Dermis blood vessel endothelial cell (primary cell): ENCODE measurements around the gene OR8G5. TPM values are rescaled to one million over a fixed set of nuclear protein-coding genes. Genes with fewer than 3 reads are reported as not detected.

ENCODE experiments used
- DNase-seq: peaks from one replicate; pipeline ENCODE4 v3.0.0; 2010
- total RNA-seq: library from RNA; depleted of rRNA; stranded (reverse); fragments of >200 nt; gene quantifications from 2 replicates; pipeline ENCODE4 v1.2.3, GENCODE V29; 2014

Gene OR8G5
- total RNA-seq, 1 donor from 2014 or later = not detected

DNA sequence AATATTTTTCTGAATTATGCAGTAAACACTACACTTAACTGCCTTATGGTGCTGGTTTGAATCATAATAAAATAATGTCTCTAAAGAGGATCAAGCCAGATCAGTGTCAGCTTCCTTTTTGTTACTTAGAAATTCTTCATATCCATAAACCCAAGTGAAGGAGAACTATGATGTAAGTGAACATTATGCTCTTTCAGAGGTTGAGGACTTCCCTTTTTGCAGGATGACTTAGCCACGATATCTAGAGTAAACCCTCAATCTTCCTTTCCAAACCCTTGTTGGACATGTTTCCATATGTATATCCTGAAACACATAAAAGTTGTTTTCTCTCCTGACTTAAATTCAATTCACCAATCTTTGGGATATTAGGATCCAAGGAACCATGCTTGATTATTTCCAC, 38.5 kb downstream of the OR8G5 start:
- DNase-seq = no peak

DNA sequence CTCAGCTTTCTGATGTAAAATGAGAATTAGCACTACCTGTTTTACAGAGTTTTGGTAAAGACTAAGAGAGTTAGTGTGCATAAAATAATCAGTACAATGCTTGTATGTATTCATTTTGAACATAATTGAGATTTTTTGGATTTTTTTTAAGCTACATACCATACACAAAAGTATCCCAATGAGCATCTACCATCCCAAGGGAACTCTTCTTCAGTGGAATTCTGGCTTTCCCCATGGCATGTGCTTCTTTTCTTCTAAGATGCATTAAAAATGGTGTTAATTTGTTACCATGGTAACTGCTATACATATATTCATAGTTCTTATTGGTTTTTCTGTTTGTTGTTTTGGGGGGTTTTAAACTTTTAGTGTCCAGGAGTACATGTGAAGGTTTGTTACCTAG, 39.8 kb downstream of the OR8G5 start:
- DNase-seq = no peak

DNA sequence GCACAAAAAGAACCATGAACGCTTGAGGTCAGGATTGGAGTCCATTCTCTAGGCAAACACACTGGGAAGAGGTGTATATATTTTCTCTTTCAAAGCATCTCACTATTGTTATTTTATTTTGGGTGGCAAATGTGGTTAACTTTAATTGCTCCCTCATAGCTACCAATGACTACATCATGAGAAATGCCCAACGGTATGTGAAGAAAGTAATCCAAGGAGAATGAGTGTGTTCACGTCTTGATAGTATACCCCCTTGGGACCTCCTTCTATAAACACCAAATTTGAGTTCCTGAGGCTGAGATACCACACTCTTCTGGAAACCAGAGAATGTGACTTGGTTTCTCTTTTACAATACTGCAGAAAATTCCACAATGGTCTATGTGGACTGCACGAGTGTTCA, 41.7 kb downstream of the OR8G5 start:
- no peak for DNase-seq

DNA sequence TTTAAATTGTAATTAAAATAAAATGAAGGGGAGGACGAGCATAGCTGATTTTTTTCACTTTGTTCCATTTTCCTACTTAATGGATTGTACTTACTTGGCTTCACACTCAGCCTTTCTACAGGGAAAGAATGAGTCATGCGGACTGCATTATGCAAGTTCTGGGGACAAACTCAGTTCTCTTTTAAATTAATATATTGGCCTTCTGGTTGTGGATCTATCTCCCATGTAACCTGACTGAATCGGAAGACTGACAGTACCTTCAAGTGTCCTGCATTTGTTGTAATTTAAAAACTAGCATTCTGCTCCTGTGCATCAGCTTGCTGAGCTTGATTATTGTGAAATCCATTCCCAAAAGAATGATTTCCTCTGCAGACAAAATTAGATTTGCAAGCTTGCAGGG, 45.4 kb downstream of the OR8G5 start:
- DNase-seq = peak; percentile 10

DNA sequence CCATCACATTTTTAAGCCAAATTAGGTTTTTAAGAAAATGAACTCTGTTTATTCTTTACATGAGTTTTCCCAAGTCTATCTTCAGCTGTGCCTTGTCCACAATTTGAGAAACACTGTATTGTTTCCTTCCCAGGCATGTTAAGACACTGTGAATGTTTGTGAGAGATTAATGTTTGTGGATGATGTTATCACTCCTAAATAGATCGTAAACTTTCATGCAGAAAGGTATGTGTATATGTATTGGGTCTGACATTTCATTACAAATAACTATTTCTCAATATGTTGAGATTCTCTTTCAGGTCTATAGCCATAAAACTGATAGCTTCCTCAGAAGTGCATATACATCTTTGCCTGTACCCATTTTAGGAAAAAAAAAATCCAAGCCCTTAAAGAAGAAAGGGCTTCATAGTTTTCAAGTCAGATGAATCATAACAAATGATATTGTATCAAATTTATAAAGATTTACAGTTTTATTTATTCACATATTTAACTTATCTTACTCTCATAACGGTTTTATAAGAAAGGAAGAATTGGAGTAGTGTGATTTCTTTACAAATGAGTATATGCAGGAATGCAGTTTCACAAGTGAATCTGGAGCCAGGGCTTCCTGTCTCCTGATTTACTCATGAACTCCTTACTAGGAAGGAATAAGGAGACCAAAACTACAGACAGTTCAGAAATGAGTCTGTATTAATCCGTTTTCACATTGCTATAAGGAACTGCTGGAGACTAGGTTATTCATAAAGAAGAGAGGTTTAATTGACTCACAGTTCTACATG, 46.4 kb downstream of the OR8G5 start:
- no peak for DNase-seq

DNA sequence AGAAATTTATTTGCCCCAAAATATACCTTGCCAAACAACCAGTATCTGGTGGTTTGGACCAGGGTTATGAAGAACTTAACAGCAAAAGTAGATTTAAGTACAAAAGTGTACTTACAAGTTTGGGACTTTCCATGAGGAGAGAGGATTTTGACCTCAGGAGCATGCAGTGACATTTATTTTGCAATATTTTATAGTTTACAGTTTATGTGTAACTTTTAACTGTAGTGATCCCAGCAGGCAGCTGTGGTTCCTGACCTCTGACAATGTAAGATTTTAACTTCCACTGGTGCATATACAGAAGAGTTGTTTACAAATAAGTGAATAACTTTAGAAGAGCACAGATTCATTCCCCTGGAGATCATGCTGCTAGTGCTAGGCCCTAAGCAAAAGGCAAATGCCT, 50.9 kb downstream of the OR8G5 start:
- DNase-seq = no peak

DNA sequence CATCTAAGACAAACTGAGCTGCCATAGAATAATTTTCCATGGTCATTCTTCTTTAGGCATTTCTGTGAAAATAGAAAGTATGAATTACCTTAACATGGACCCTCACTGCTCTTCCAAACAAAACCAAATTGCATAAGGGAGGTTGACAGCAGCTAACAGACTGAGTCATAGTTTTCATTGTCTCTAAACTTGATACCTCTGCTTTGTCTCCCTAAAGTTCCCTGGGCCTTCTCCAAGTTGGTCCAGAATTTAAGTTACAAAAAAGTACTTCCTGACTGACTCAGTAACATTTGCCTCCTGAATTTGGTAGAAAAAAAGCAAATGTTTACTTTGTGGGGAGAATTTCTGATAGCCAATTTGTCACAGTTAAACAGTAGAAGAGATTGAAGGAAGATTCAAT, 54.5 kb downstream of the OR8G5 start:
- no peak for DNase-seq

DNA sequence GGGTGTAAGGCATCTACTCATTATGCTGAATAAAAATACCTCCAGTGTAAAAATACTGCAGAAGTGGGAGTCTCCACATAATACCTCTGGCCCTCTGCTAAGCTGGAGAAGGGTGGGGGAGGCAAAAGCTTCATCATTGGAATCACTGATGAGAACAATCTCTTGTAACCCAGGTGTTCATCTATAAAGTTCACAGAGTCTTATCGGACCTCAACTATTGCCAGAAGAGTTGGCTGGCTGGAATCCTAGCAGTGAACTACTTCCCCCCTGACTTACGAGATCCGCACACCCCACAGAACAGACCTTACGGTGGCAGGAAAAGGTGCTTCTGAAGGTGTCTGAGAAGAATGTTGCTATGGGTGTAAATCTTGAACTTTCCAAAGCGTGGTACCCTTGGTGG, 55.1 kb downstream of the OR8G5 start:
- DNase-seq = no peak

DNA sequence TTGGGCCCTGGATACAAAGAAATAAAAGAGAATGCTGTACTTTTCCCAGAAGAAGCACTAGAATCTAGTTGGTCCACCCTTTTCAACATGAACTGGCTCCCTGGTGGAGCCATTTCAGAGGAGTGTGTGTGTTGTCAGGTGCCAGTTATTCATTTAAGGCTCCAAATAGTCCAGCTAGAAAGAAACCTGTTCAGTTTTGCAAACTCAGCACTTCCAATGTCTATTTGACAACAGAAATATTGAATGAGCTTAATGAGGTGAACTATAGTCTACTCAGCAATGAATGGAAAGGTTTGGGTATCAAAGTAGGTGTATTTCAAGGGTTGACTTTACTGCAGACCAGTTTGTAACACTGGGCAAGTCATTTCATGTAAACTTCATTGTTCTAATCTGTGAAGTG, 55.5 kb downstream of the OR8G5 start:
- DNase-seq = no peak

DNA sequence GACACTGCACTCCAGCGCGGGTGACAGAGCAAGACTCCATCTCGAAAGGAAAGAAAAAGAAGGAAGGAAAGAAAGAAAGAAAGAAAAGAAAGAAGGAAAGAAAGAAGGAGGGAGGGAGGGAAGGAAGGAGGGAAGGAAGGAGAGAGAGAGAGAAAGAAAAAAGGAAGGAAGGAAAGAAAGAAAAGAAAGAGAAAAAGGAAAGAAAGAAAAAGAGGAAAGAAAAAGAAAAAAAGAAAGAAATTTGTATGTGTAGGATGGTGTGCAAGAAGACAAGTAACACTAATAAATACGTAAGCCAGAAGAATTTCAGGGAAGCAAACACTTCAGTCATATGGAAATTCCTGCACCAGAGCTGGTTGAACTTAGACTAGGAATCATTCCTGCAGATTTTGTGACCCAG, 57.0 kb downstream of the OR8G5 start:
- DNase-seq = no peak

DNA sequence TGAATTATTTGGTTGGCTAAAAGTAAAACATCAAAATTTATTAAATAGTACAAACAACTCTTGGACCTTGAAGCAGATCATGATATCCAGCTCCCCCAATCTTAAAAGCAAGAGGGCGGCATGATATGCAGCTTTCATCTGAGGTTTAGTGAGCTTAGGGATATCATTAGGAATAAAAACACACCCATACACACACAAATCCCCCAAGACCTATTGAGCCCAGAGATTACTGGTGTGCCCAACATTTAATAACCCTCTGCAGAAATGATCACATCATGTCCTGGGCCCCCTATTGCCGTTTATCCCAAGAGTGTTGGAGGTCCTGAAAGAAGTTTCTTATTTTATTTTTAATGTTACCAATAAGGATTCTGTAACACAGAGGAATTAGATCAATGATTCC, 57.7 kb downstream of the OR8G5 start, which contains the start of gene OR8D1:
OR8D1 (minus strand) TSS at position 101 of the 400 bp plus-strand sequence. CDS start 3,183 bp downstream, outside the sequence.
- no peak for DNase-seq

DNA sequence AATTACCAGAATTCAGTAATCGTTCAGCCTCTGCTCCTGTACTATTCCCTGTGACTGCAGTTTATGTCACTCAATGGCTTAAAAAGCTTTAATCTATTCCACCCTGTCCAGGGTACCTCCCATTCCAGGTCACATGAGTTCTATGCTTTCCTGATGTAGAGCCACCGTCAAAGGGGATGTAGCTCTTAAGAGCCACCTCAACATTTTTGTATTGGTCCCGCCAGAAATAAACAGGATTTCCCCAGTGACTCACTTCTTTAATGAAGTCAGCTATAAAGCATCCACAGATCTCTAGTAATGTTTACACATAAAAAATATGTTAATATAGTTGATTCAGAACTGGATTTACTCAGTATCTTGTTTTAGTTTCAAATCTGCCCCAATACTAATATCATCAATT, 58.9 kb downstream of the OR8G5 start:
- peak; percentile 62 for DNase-seq

Other genes with a start within 250 kb of the OR8G5 start
- not detected in 2 replicates for gene OR10G4, start 243.4 kb upstream of the OR8G5 start, total RNA-seq
- not detected in 2 replicates for gene OR10G9, start 233.4 kb upstream of the OR8G5 start, total RNA-seq
- not detected in 2 replicates for gene OR10G8, start 229.6 kb upstream of the OR8G5 start, total RNA-seq
- not detected in 2 replicates for gene OR10G7, start 215.1 kb upstream of the OR8G5 start, total RNA-seq
- gene VWA5A, start 140.9 kb upstream of the OR8G5 start, total RNA-seq = 7.8 and 8.2 TPM in 2 replicates
- not detected in 2 replicates for gene OR10D3, start 73.0 kb upstream of the OR8G5 start, total RNA-seq
- not detected in 2 replicates for gene OR8G1, start 15.3 kb upstream of the OR8G5 start, total RNA-seq
- not detected in 2 replicates for gene OR8D1, start 57.6 kb downstream of the OR8G5 start, total RNA-seq
- not detected in 2 replicates for gene OR8D2, start 63.8 kb downstream of the OR8G5 start, total RNA-seq
- not detected in 2 replicates for gene OR8B2, start 128.1 kb downstream of the OR8G5 start, total RNA-seq
- not detected in 2 replicates for gene OR8B3, start 142.6 kb downstream of the OR8G5 start, total RNA-seq
- gene OR8B4, start 168.5 kb downstream of the OR8G5 start, total RNA-seq = not detected in 2 replicates
- not detected in 2 replicates for gene OR8B8, start 189.3 kb downstream of the OR8G5 start, total RNA-seq